K562 (cell line): ENCODE results near the gene MYCBP2. TPM values are rescaled to one million over a fixed set of nuclear protein-coding genes. Genes with fewer than 3 reads are reported as not detected.

Experiments
- ATAC-seq: fragments of 200-7000 bp; cut with Tn5 transposase; 3 replicates; pipeline ENCODE4 v1.9.1; 2020; ENCODE audit warnings: moderate library complexity
- BruUV-seq: library from RNA; stranded (reverse); fragments of 400-500 nt; replicated peaks from 2 replicates; lab custom pipeline; 2021; lab: Mats Ljungman, UMichigan
- CTCF ChIA-PET: fragments of 300-600 bp; formaldehyde crosslinking; extraction: SDS; loops from one replicate; lab custom pipeline; 2021; ENCODE audit warnings: low intra/inter-chr PET ratio; lab: Yijun Ruan, JAX
- POLR2A ChIA-PET: fragments of 300-600, 350-650 bp; sonication (Branson Sonifier 250); formaldehyde crosslinking; extraction: SDS; loops from one replicate; lab custom pipeline; 2021; ENCODE audit warnings: antibody characterized with exemption, inconsistent platforms; lab: Yijun Ruan, JAX
- DNase-seq, 4 experiments: peaks; one replicate each; pipeline versions ENCODE4 v3.0.0 to v3.0.0-alpha.2; 2011 to 2018; ENCODE audit warnings: low spot score in 3 of 4, mixed read lengths in 3 of 4; ENCODE audit errors: extremely low read depth in 1 of 4
- FAIRE-seq: peaks from 2 replicates; lab custom pipeline; 2011; peaks lifted over from hg19 to GRCh38; lab: Jason Lieb, UNC
- H2AFZ ChIP-seq: 2 replicates; pipeline ENCODE4 v1.6.0; 2011; ENCODE audit warnings: low read depth, low read length, control low read depth, inconsistent platforms
- H3K27ac ChIP-seq: fragments of 200-600 bp; 3 replicates; pipeline ENCODE4 v1.8.0; 2011; ENCODE audit warnings: low read depth, mild to moderate bottlenecking, control low read depth, inconsistent platforms, low read length, moderate library complexity, mixed read lengths; ENCODE audit errors: extremely low read depth
- H3K27me3 ChIP-seq, 2 experiments: fragments of 300-600 bp in 1 of 2; 2 replicates in 1 of 2; 3 replicates in 1 of 2; pipeline versions ENCODE4 v1.6.0 to v1.8.0; 2011; ENCODE audit warnings: inconsistent platforms in 2 of 2, low read length in 2 of 2, mild to moderate bottlenecking in 1 of 2, mixed read lengths in 1 of 2, moderate library complexity in 1 of 2; ENCODE audit not compliant: control insufficient read depth in 2 of 2, insufficient read depth in 2 of 2
- H3K36me3 ChIP-seq: fragments of 300-600 bp; 3 replicates; pipeline ENCODE4 v1.8.0; 2011; ENCODE audit warnings: mild to moderate bottlenecking, low read length, inconsistent platforms; ENCODE audit not compliant: control insufficient read depth, insufficient read depth
- H3K4me1 ChIP-seq, 2 experiments: fragments of 200-600 bp in 1 of 2; replicated peaks in 1 of 2; 2 replicates in 1 of 2; 3 replicates in 1 of 2; pipeline versions ENCODE4 v1.5.1 to v1.8.0; 2011; ENCODE audit warnings: inconsistent platforms in 2 of 2, low read length in 2 of 2, mild to moderate bottlenecking in 1 of 2, mixed read lengths in 1 of 2, moderate library complexity in 1 of 2; ENCODE audit not compliant: control insufficient read depth in 2 of 2, insufficient read depth in 2 of 2
- H3K4me2 ChIP-seq: 2 replicates; pipeline ENCODE4 v1.6.1; 2011; ENCODE audit warnings: low read length, control low read depth, inconsistent platforms, mixed read lengths; ENCODE audit not compliant: insufficient read depth
- H3K4me3 ChIP-seq: fragments of 200-600 bp; sonication (generic), shearing (Covaris generic); 2 replicates; pipeline ENCODE4 v1.5.1; 2016; ENCODE audit warnings: control low read depth, inconsistent platforms
- H3K79me2 ChIP-seq: fragments of 200-600 bp; 3 replicates; pipeline ENCODE4 v1.8.0; 2011; ENCODE audit warnings: low read length, inconsistent platforms; ENCODE audit not compliant: control insufficient read depth, insufficient read depth
- H3K9ac ChIP-seq, 2 experiments: 2 replicates each; pipeline versions ENCODE4 v1.6.0 to v1.6.1; 2011; ENCODE audit warnings: low read depth in 2 of 2, low read length in 2 of 2, control low read depth in 1 of 2, inconsistent platforms in 1 of 2, mild to moderate bottlenecking in 1 of 2, mixed read lengths in 1 of 2; ENCODE audit not compliant: insufficient read depth in 1 of 2
- H3K9me1 ChIP-seq: one replicate; pipeline ENCODE4 v1.6.0; 2011; ENCODE audit warnings: inconsistent platforms, mild to moderate bottlenecking, low read length, moderate library complexity; ENCODE audit not compliant: control insufficient read depth, insufficient read depth
- H3K9me3 ChIP-seq: replicated peaks from 2 replicates; pipeline ENCODE4 v1.5.1; 2011; ENCODE audit warnings: low read depth, low read length, inconsistent platforms; ENCODE audit not compliant: control insufficient read depth, insufficient read depth
- H4K20me1 ChIP-seq: replicated peaks from 2 replicates; pipeline ENCODE4 v1.6.1; 2011; ENCODE audit warnings: low read length, inconsistent platforms, mixed read lengths; ENCODE audit not compliant: control insufficient read depth, insufficient read depth
- CEBPG ChIP-seq, 3 experiments: fragments of 200-800 bp in 1 of 3; sonication (Bioruptor generic) in 1 of 3; sonication (generic) in 1 of 3; formaldehyde crosslinking in 1 of 3; IDR thresholded peaks in 2 of 3; conservative IDR thresholded peaks in 1 of 3; 2 replicates each; pipeline versions ENCODE4 v1.6.1 to v1.8.0; 2016 to 2022; ENCODE audit warnings: missing compliant biosample characterization in 2 of 3, missing genetic modification characterization in 2 of 3, mild to moderate bottlenecking in 1 of 3, missing genetic modification reagents in 1 of 3
- ETV5 ChIP-seq: sonication (generic); formaldehyde crosslinking; IDR thresholded peaks from 2 replicates; pipeline ENCODE4 v1.4.0; 2020; ENCODE audit warnings: low read depth, mild to moderate bottlenecking, missing genetic modification reagents
- FUS ChIP-seq: fragments of 200-400 bp; formaldehyde crosslinking; optimal IDR thresholded peaks from 2 replicates; pipeline ENCODE3; 2017; ENCODE audit warnings: low read depth, low read length
- PML ChIP-seq: IDR thresholded peaks from 2 replicates; pipeline ENCODE4 v1.6.1; 2012; ENCODE audit warnings: low read length, inconsistent platforms
- WGBS: fragments of 100-300 bp; shearing (Covaris generic); methylation state at CpG from one replicate; pipeline ENCODE4 v1.1.6; 2016; ENCODE audit warnings: low coverage, mixed read lengths; ENCODE audit not compliant: insufficient coverage; ENCODE audit errors: missing lambda C conversion rate; 5-methylcytosine and 5-hydroxymethylcytosine counted together
- in situ Hi-C: fragments of 300-500 bp; cut with MboI; formaldehyde crosslinking; loops from 4 replicates; pipeline ENCODE4 v1.15.0; 2018; ENCODE audit warnings: inconsistent platforms, mixed read lengths
- intact Hi-C: fragments of 100-400 bp; cut with micrococcal nuclease; formaldehyde crosslinking; loops from 2 replicates; pipeline ENCODE4 v1.14.2; 2022
- polyA plus RNA-seq, 8 experiments: library from polyadenylated mRNA; depleted of rRNA in 4 of 8; stranded (reverse) in 5 of 8; unstranded in 3 of 8; fragments of >200 nt; fragmentation: Nextera tagmentation in 2 of 8; fragmentation: Illumina TruSeq in 1 of 8; extraction: Ambion mirVana in 2 of 8; extraction: Trizol in 1 of 8; gene quantifications; 2 replicates each; pipeline versions ENCODE4 v1.2.1 to v1.2.3, GENCODE V29; 2011 to 2014; ENCODE audit warnings: inconsistent platforms in 1 of 8, missing spikeins in 1 of 8
- total RNA-seq, 7 experiments: library from RNA; depleted of rRNA in 6 of 7; stranded (reverse); fragments of >200 nt in 6 of 7; fragmentation: Illumina TruSeq in 2 of 7; extraction: Trizol in 2 of 7; gene quantifications; 2 replicates each; pipeline versions ENCODE4 v1.2.1 to v1.2.3, GENCODE V29; 2011 to 2021; ENCODE audit warnings: low replicate concordance in 1 of 7

MYCBP2 gene
- total and polyA plus RNA-seq, 9 of the 15 experiments (the other 6 are each of a cell fraction or from before 2014, with no cell fraction given), result 13.2 to 47.2 (median 28.9) TPM

DNA sequence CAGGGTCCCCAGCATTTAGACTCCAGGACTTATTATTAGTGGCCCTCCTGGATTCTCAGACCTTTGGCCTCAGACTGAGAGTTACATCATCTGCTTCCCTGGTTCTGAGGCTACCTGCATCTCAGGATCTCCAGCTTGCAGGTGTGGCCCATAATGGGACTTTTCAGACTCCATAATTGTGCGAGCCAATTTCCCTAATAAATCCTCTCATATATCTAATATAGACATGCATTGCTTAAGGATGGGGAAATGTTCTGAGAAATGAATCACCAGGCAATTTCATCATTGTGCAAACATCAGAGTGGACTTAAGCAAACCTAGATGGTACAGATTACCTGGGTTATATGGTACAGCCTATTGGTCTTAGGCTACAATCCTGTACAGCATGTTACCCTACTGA, 183.5 kb downstream of the MYCBP2 start:
- Histone ChIP-seq H4K20me1 (no peaks in the 10 kb centered on the region), H3K79me2 (no peaks in the 10 kb centered on the region), H3K36me3 (peaks cover 36% of the 10 kb centered on the region; the same call in 2 of the 3 replicates)
- POLR2A ChIA-PET, result no interaction called here
- DNase-seq, result no peak
- CTCF ChIA-PET, result no interaction called here
- intact Hi-C loops, result no loop called here
- no peak for TF ChIP-seq ETV5 (CRISPR knock-in tag)
- no peak for TF ChIP-seq CEBPG (CRISPR knock-in tag; IDR thresholded peaks at IDR 0.05)
- peak in 1 of 2 experiments; percentile 61; a peak in 1 of 4 replicates for TF ChIP-seq CEBPG (tag; conservative IDR thresholded peaks at IDR 0.05 in 1 of 2, IDR thresholded peaks at IDR 0.05 in 1 of 2)
- TF ChIP-seq, all 486 proteins: peak for 1
- ATAC-seq (no peak), FAIRE-seq (no peak)
- Histone ChIP-seq H3K27ac (no peak overlapping the region), H3K4me2 (no peak overlapping the region), H3K4me1 (no peaks in the 10 kb centered on the region), H3K27me3 (no peaks in the 10 kb centered on the region), H2AFZ (no peak overlapping the region), H3K9me3 (no peaks in the 10 kb centered on the region), H3K4me3 (no peak overlapping the region), H3K9ac (no peak overlapping the region), H3K9me1 (no peaks in the 10 kb centered on the region)
- WGBS, result 100% methylated on average over 1 of the region's 1 CpG
- in situ Hi-C loops, result no loop called here
- no TSS peak for BruUV-seq

DNA sequence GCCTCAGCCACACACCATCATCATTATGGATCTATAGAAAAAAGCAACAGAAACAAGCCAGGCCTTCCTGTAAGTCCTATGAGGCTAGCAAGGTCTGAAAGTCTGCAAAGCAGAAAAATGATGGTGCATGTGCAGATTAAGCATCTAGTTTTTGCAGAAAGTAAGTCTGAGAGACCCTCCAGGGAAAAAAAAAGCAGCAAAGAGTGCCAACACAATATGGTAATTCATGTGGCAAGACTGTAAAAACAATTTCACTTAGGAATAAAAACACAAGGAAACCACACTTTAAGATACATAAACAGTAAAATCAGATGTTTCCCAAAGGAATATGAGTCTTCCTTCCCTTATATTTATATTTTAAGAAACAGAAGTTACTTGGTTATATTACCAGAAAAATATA, 187.6 kb downstream of the MYCBP2 start:
- Histone ChIP-seq H3K9ac (no peak overlapping the region), H3K4me3 (no peak overlapping the region), H3K9me1 (no peaks in the 10 kb centered on the region), H3K4me2 (no peak overlapping the region), H4K20me1 (no peaks in the 10 kb centered on the region), H3K79me2 (no peaks in the 10 kb centered on the region), H3K27ac (no peak overlapping the region), H3K36me3 (peaks cover 36% of the 10 kb centered on the region; the same call in 2 of the 3 replicates)
- no TSS peak for BruUV-seq
- no peak for ATAC-seq
- in situ Hi-C loops, result no loop called here
- POLR2A ChIA-PET, result no interaction called here
- no peak for TF ChIP-seq FUS
- no peak for TF ChIP-seq PML
- TF ChIP-seq, all 486 proteins: peak for 0
- no peak for DNase-seq
- Histone ChIP-seq H3K9me3 (no peaks in the 10 kb centered on the region), H3K4me1 (no peaks in the 10 kb centered on the region), H2AFZ (no peak overlapping the region), H3K27me3 (no peaks in the 10 kb centered on the region)
- CTCF ChIA-PET, result no interaction called here
- intact Hi-C loops, result no loop called here
- FAIRE-seq, result no peak
